HUES6 (cell line): ENCODE results near the gene GAB1.

ENCODE experiments used
- H3K27ac ChIP-seq: 2 replicates; pipeline ENCODE4 v1.7.0; 2013; ENCODE audit warnings: low read depth, mild to moderate bottlenecking, low read length, inconsistent platforms
- H3K27me3 ChIP-seq: 2 replicates; pipeline ENCODE4 v1.6.1; 2013; ENCODE audit warnings: low read length; ENCODE audit not compliant: control insufficient read depth, insufficient read depth
- H3K36me3 ChIP-seq: 2 replicates; pipeline ENCODE4 v1.6.1; 2013; ENCODE audit warnings: low read length; ENCODE audit not compliant: control insufficient read depth, insufficient read depth
- H3K4me1 ChIP-seq: 2 replicates; pipeline ENCODE4 v1.6.1; 2013; ENCODE audit warnings: low read length; ENCODE audit not compliant: control insufficient read depth, insufficient read depth
- H3K4me3 ChIP-seq: 2 replicates; pipeline ENCODE4 v1.5.1; 2013; ENCODE audit warnings: low read depth, low read length
- H3K9ac ChIP-seq: one replicate; pipeline ENCODE4 v1.6.1; 2013; ENCODE audit warnings: mild to moderate bottlenecking, low read length
- H3K9me3 ChIP-seq: 2 replicates; pipeline ENCODE4 v1.6.1; 2013; ENCODE audit warnings: low read depth, low read length; ENCODE audit not compliant: control insufficient read depth, insufficient read depth

The GAB1 gene

GRCh38 chr4:143374771-143375170, 38.1 kb downstream of the GAB1 start:
- H3K9me3 ChIP-seq: no peaks in the 10 kb centered on the region; the same call in 1 of the 2 replicates
- H3K4me1 ChIP-seq: peaks cover 27% of the 10 kb centered on the region
- no peak overlapping the region for H3K4me3 ChIP-seq
- no peak overlapping the region for H3K9ac ChIP-seq
- H3K36me3 ChIP-seq: no peaks in the 10 kb centered on the region
- H3K27ac ChIP-seq: no peak overlapping the region
- H3K27me3 ChIP-seq: no peaks in the 10 kb centered on the region

GRCh38 chr4:143375326-143376073, 38.8 kb downstream of the GAB1 start:
- H3K9me3 ChIP-seq: no peaks in the 10 kb centered on the region
- no peaks in the 10 kb centered on the region for H3K36me3 ChIP-seq
- H3K9ac ChIP-seq: no peak overlapping the region
- no peak overlapping the region for H3K4me3 ChIP-seq
- no peak overlapping the region for H3K27ac ChIP-seq
- H3K4me1 ChIP-seq: peaks cover 28% of the 10 kb centered on the region
- H3K27me3 ChIP-seq: no peaks in the 10 kb centered on the region

GRCh38 chr4:143377611-143378099, 41.0 kb downstream of the GAB1 start:
- H3K9me3 ChIP-seq: no peaks in the 10 kb centered on the region
- no peak overlapping the region for H3K4me3 ChIP-seq
- no peaks in the 10 kb centered on the region for H3K27me3 ChIP-seq
- peaks cover 48% of the 10 kb centered on the region for H3K4me1 ChIP-seq
- H3K36me3 ChIP-seq: no peaks in the 10 kb centered on the region
- no peak overlapping the region for H3K9ac ChIP-seq
- no peak overlapping the region for H3K27ac ChIP-seq

- Histone ChIP-seq H3K9ac (no peak overlapping the region), H3K27me3 (no peaks in the 10 kb centered on the region), H3K9me3 (no peaks in the 10 kb centered on the region), H3K27ac (no peak overlapping the region), H3K36me3 (no peaks in the 10 kb centered on the region), H3K4me3 (no peak overlapping the region), H3K4me1 (peaks cover 49% of the 10 kb centered on the region)
These were observed 44.0 kb downstream of the GAB1 start for GRCh38 chr4:143380629-143381028.

- H3K4me1 ChIP-seq: peaks cover 47% of the 10 kb centered on the region
- no peak overlapping the region for H3K4me3 ChIP-seq
- H3K27ac ChIP-seq: no peak overlapping the region
- no peaks in the 10 kb centered on the region for H3K9me3 ChIP-seq
- H3K36me3 ChIP-seq: no peaks in the 10 kb centered on the region
- no peaks in the 10 kb centered on the region for H3K27me3 ChIP-seq
- H3K9ac ChIP-seq: no peak overlapping the region
These were observed 44.8 kb downstream of the GAB1 start for GRCh38 chr4:143381189-143382118.

GRCh38 chr4:143382596-143382995, 45.9 kb downstream of the GAB1 start:
- no peak overlapping the region for H3K9ac ChIP-seq
- no peaks in the 10 kb centered on the region for H3K36me3 ChIP-seq
- peaks cover 45% of the 10 kb centered on the region for H3K4me1 ChIP-seq
- no peaks in the 10 kb centered on the region for H3K9me3 ChIP-seq
- no peaks in the 10 kb centered on the region for H3K27me3 ChIP-seq
- no peak overlapping the region for H3K27ac ChIP-seq
- H3K4me3 ChIP-seq: no peak overlapping the region

- no peaks in the 10 kb centered on the region for H3K27me3 ChIP-seq
- no peak overlapping the region for H3K9ac ChIP-seq
These were observed 46.4 kb downstream of the GAB1 start for GRCh38 chr4:143383005-143383574.

GRCh38 chr4:143384381-143384994, 47.8 kb downstream of the GAB1 start:
- H3K4me3 ChIP-seq: no peak overlapping the region
- no peaks in the 10 kb centered on the region for H3K9me3 ChIP-seq
- H3K27me3 ChIP-seq: no peaks in the 10 kb centered on the region
- H3K9ac ChIP-seq: no peak overlapping the region
- H3K4me1 ChIP-seq: peaks cover 30% of the 10 kb centered on the region
- H3K36me3 ChIP-seq: no peaks in the 10 kb centered on the region
- H3K27ac ChIP-seq: no peak overlapping the region

More at GRCh38 chr4:143383005-143383574, 46.4 kb downstream of the GAB1 start:
- peaks cover 43% of the 10 kb centered on the region for H3K4me1 ChIP-seq
- no peak overlapping the region for H3K27ac ChIP-seq
- H3K9me3 ChIP-seq: no peaks in the 10 kb centered on the region
- no peaks in the 10 kb centered on the region for H3K36me3 ChIP-seq
- no peak overlapping the region for H3K4me3 ChIP-seq

GRCh38 chr4:143386812-143387211, 50.1 kb downstream of the GAB1 start:
- Histone ChIP-seq H3K36me3 (no peaks in the 10 kb centered on the region), H3K4me3 (no peak overlapping the region), H3K27ac (no peak overlapping the region; the same call in 1 of the 2 replicates), H3K27me3 (no peaks in the 10 kb centered on the region), H3K9ac (no peak overlapping the region), H3K4me1 (peaks cover 31% of the 10 kb centered on the region), H3K9me3 (no peaks in the 10 kb centered on the region)

- peaks cover 18% of the 10 kb centered on the region for H3K4me1 ChIP-seq
- no peaks in the 10 kb centered on the region for H3K9me3 ChIP-seq
- H3K27ac ChIP-seq: no peak overlapping the region
- H3K27me3 ChIP-seq: no peaks in the 10 kb centered on the region
- no peak overlapping the region for H3K9ac ChIP-seq
- H3K36me3 ChIP-seq: no peaks in the 10 kb centered on the region
- H3K4me3 ChIP-seq: no peak overlapping the region
These were observed 53.0 kb downstream of the GAB1 start for GRCh38 chr4:143389579-143390195.
